GM23338 (cell line): ENCODE measurements around the gene PITPNC1. TPM values are rescaled to one million over a fixed set of nuclear protein-coding genes. Genes with fewer than 3 reads are reported as not detected.

Experiments
- ATAC-seq: fragments of 200-7000 bp; cut with Tn5 transposase; 3 replicates; pipeline ENCODE4 v1.9.1; 2020
- DNase-seq: peaks from one replicate; pipeline ENCODE4 v3.0.0-alpha.2; 2015; ENCODE audit warnings: low spot score
- H2AFZ ChIP-seq: fragments of 200-600 bp; sonication (generic); 2 replicates; pipeline ENCODE4 v1.8.0; 2016; ENCODE audit warnings: antibody characterized with exemption, mild to moderate bottlenecking, moderate library complexity
- H3F3A ChIP-seq: fragments of 200-600 bp; sonication (generic); replicated peaks from 2 replicates; pipeline ENCODE4 v1.8.0; 2017; ENCODE audit warnings: antibody characterized with exemption, mixed run types, low read depth
- H3K27ac ChIP-seq: fragments of 200-600 bp; sonication (generic); 2 replicates; pipeline ENCODE4 v1.6.1; 2016; ENCODE audit warnings: low read depth
- H3K27me3 ChIP-seq: fragments of 200-600 bp; sonication (generic); 2 replicates; pipeline ENCODE4 v1.8.0; 2016; ENCODE audit warnings: mild to moderate bottlenecking, mixed run types, moderate library complexity; ENCODE audit not compliant: insufficient read depth
- H3K36me3 ChIP-seq: fragments of 200-600 bp; sonication (generic); 2 replicates; pipeline ENCODE4 v1.8.0; 2016; ENCODE audit warnings: mild to moderate bottlenecking; ENCODE audit not compliant: insufficient read depth
- H3K4me1 ChIP-seq: fragments of 200-600 bp; sonication (generic); 2 replicates; pipeline ENCODE4 v1.8.0; 2016; ENCODE audit warnings: mild to moderate bottlenecking, moderate library complexity; ENCODE audit not compliant: insufficient read depth
- H3K4me2 ChIP-seq: fragments of 200-600 bp; sonication (generic); 2 replicates; pipeline ENCODE4 v1.7.1; 2017; ENCODE audit warnings: mixed run types
- H3K4me3 ChIP-seq: fragments of 200-600 bp; sonication (generic); 2 replicates; pipeline ENCODE4 v1.6.1; 2016; ENCODE audit warnings: mixed run types
- H3K79me2 ChIP-seq: fragments of 200-600 bp; sonication (generic); replicated peaks from 2 replicates; pipeline ENCODE4 v1.8.0; 2017; ENCODE audit warnings: mild to moderate bottlenecking; ENCODE audit not compliant: insufficient read depth
- H3K9me2 ChIP-seq: fragments of 200-600 bp; sonication (generic); 2 replicates; pipeline ENCODE4 v1.8.0; 2017; ENCODE audit not compliant: insufficient read depth
- H4K20me1 ChIP-seq: fragments of 200-600 bp; sonication (generic); replicated peaks from 2 replicates; pipeline ENCODE4 v1.8.0; 2017; ENCODE audit warnings: mild to moderate bottlenecking; ENCODE audit not compliant: insufficient read depth
- H3K27ac Mint-ChIP-seq: 2 replicates; pipeline ENCODE4 v1.8.0; 2020; ENCODE audit warnings: inconsistent platforms, mild to moderate bottlenecking, moderate library complexity, mixed read lengths
- H3K27me3 Mint-ChIP-seq: 3 replicates; pipeline ENCODE4 v1.8.0; 2022; ENCODE audit warnings: low read depth, mild to moderate bottlenecking, moderate library complexity, mixed read lengths, inconsistent platforms; ENCODE audit not compliant: insufficient read depth, poor library complexity
- H3K36me3 Mint-ChIP-seq: 3 replicates; pipeline ENCODE4 v1.8.0; 2021; ENCODE audit warnings: low read depth, mild to moderate bottlenecking, inconsistent platforms, moderate library complexity, mixed read lengths
- H3K4me1 Mint-ChIP-seq: 3 replicates; pipeline ENCODE4 v1.8.0; 2020; ENCODE audit warnings: mild to moderate bottlenecking, inconsistent platforms, mixed read lengths
- H3K4me3 Mint-ChIP-seq: 3 replicates; pipeline ENCODE4 v1.8.0; 2021; ENCODE audit warnings: moderate library complexity, mild to moderate bottlenecking, inconsistent platforms, mixed read lengths
- H3K9me3 Mint-ChIP-seq: 3 replicates; pipeline ENCODE4 v1.8.0; 2020; ENCODE audit warnings: moderate library complexity, mild to moderate bottlenecking, inconsistent platforms, mixed read lengths
- CREB1 ChIP-seq: fragments of 250-450 bp; sonication (Bioruptor Pico); IDR thresholded peaks from 2 replicates; pipeline ENCODE4 v1.5.0; 2020; ENCODE audit warnings: low read depth, mild to moderate bottlenecking, moderate library complexity
- CTCF ChIP-seq, 2 experiments: fragments of 200-600 bp in 1 of 2; sonication (generic) in 1 of 2; conservative IDR thresholded peaks; 2 replicates each; pipeline versions ENCODE4 v1.5.1 to v1.6.1; 2016 to 2017; ENCODE audit warnings: antibody characterized with exemption in 2 of 2, low read depth in 2 of 2, mild to moderate bottlenecking in 2 of 2, moderate library complexity in 1 of 2
- EZH2 ChIP-seq: fragments of 200-600 bp; sonication (generic); IDR thresholded peaks from one replicate; pipeline ENCODE4 v1.8.0; 2017; ENCODE audit warnings: antibody characterized with exemption, mild to moderate bottlenecking, low read depth; ENCODE audit not compliant: unreplicated experiment
- JUNB ChIP-seq: IDR thresholded peaks from one replicate; pipeline ENCODE4 v1.6.1; 2016; ENCODE audit warnings: antibody characterized with exemption; ENCODE audit not compliant: unreplicated experiment
- STAT1 ChIP-seq: IDR thresholded peaks from one replicate; pipeline ENCODE4 v1.6.1; 2016; ENCODE audit warnings: antibody characterized with exemption; ENCODE audit not compliant: unreplicated experiment
- ZNF114 ChIP-seq: fragments of 250-450 bp; sonication (Bioruptor Pico); IDR thresholded peaks from 2 replicates; pipeline ENCODE4 v1.5.0; 2020; ENCODE audit warnings: mild to moderate bottlenecking, moderate library complexity
- ZNF331 ChIP-seq: fragments of 250-450 bp; sonication (Bioruptor Pico); IDR thresholded peaks from 2 replicates; pipeline ENCODE4 v1.5.0; 2020; ENCODE audit warnings: low read depth, mild to moderate bottlenecking, moderate library complexity
- polyA plus RNA-seq: library from polyadenylated mRNA; unstranded; fragments of >200 nt; fragmentation: Nextera tagmentation; extraction: Ambion mirVana; gene quantifications from 2 replicates; pipeline ENCODE4 v1.2.1, GENCODE V29; 2016
- total RNA-seq: library from RNA; depleted of rRNA; stranded (reverse); fragments of >200 nt; shearing (Covaris generic); gene quantifications from 2 replicates; pipeline ENCODE4 v1.2.3, GENCODE V29; 2014
- TF ChIP-seq, protein P1 (sequence below): IDR thresholded peaks from one replicate; pipeline ENCODE4 v1.6.1; 2018; ENCODE audit warnings: antibody characterized with exemption; ENCODE audit not compliant: unreplicated experiment

The PITPNC1 gene
- total and polyA plus RNA-seq, 2 experiments from 2014 or later, result 23.0 to 32.6 TPM

GRCh38 chr17:67487506-67487905 lies 110.4 kb downstream of the PITPNC1 start:
- TF ChIP-seq CREB1 (CRISPR knock-in tag) (no peak), JUNB (no peak), ZNF114 (CRISPR knock-in tag) (no peak), STAT1 (no peak)
- Histone ChIP-seq H3F3A (no peaks in the 10 kb centered on the region; the same call in 1 of the 2 replicates), H3K4me2 (no peak overlapping the region), H3K27ac (peak overlapping the region; percentile 60), H3K4me1 (peaks cover 28% of the 10 kb centered on the region), H4K20me1 (no peaks in the 10 kb centered on the region), H2AFZ (no peak overlapping the region), H3K9me2 (no peaks in the 10 kb centered on the region), H3K79me2 (peaks cover 86% of the 10 kb centered on the region), H3K4me3 (no peak overlapping the region), H3K36me3 (no peaks in the 10 kb centered on the region), H3K27me3 (no peaks in the 10 kb centered on the region)
- H3K27me3 Mint-ChIP-seq, result peaks cover 5% of the 10 kb centered on the region
- DNase-seq, result no peak
- ATAC-seq, result no peak
- peaks cover 31% of the 10 kb centered on the region for H3K4me1 Mint-ChIP-seq
- H3K4me3 Mint-ChIP-seq, result no peak overlapping the region
- H3K36me3 Mint-ChIP-seq, result peaks cover 10% of the 10 kb centered on the region; the same call in 2 of the 3 replicates
- H3K27ac Mint-ChIP-seq, result no peak overlapping the region
- H3K9me3 Mint-ChIP-seq, result no peaks in the 10 kb centered on the region

- H3K27ac ChIP-seq, result peak overlapping the region; percentile 60; the same call in 1 of the 2 replicates
- Mint-ChIP-seq H3K27ac (no peak overlapping the region), H3K36me3 (peaks cover 10% of the 10 kb centered on the region; the same call in 2 of the 3 replicates), H3K4me3 (no peak overlapping the region), H3K9me3 (no peaks in the 10 kb centered on the region), H3K4me1 (peaks cover 35% of the 10 kb centered on the region), H3K27me3 (peaks cover 5% of the 10 kb centered on the region)
- no peak overlapping the region for H3K4me3 ChIP-seq
- TF ChIP-seq ZNF331 (CRISPR knock-in tag) (no peak), STAT1 (no peak), EZH2 (no peak), CREB1 (CRISPR knock-in tag) (no peak), JUNB (no peak), CTCF (conservative IDR thresholded peaks at IDR 0.05; ENCODE audit: low read depth in 2 of 2) (no peak)
- TF ChIP-seq, protein P1, sequence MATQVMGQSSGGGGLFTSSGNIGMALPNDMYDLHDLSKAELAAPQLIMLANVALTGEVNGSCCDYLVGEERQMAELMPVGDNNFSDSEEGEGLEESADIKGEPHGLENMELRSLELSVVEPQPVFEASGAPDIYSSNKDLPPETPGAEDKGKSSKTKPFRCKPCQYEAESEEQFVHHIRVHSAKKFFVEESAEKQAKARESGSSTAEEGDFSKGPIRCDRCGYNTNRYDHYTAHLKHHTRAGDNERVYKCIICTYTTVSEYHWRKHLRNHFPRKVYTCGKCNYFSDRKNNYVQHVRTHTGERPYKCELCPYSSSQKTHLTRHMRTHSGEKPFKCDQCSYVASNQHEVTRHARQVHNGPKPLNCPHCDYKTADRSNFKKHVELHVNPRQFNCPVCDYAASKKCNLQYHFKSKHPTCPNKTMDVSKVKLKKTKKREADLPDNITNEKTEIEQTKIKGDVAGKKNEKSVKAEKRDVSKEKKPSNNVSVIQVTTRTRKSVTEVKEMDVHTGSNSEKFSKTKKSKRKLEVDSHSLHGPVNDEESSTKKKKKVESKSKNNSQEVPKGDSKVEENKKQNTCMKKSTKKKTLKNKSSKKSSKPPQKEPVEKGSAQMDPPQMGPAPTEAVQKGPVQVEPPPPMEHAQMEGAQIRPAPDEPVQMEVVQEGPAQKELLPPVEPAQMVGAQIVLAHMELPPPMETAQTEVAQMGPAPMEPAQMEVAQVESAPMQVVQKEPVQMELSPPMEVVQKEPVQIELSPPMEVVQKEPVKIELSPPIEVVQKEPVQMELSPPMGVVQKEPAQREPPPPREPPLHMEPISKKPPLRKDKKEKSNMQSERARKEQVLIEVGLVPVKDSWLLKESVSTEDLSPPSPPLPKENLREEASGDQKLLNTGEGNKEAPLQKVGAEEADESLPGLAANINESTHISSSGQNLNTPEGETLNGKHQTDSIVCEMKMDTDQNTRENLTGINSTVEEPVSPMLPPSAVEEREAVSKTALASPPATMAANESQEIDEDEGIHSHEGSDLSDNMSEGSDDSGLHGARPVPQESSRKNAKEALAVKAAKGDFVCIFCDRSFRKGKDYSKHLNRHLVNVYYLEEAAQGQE, result no peak
- H3F3A ChIP-seq, result no peaks in the 10 kb centered on the region; the same call in 1 of the 2 replicates
- H3K79me2 ChIP-seq, result peaks cover 86% of the 10 kb centered on the region
- ATAC-seq (no peak), DNase-seq (no peak)
- no peaks in the 10 kb centered on the region for H3K27me3 ChIP-seq
- no peak overlapping the region for H3K4me2 ChIP-seq
- H3K36me3 ChIP-seq, result no peaks in the 10 kb centered on the region
- H3K4me1 ChIP-seq, result peaks cover 34% of the 10 kb centered on the region
- no peak overlapping the region for H2AFZ ChIP-seq
- H4K20me1 ChIP-seq, result no peaks in the 10 kb centered on the region
- H3K9me2 ChIP-seq, result no peaks in the 10 kb centered on the region
Measured at GRCh38 chr17:67488161-67488560, 111.1 kb downstream of the PITPNC1 start.
